Testis (tissue), 3 donors: ENCODE data around the gene GRIK4. TPM values are rescaled to one million over a fixed set of nuclear protein-coding genes. Genes with fewer than 3 reads are reported as not detected.

Experiments
- DNase-seq: peaks from one replicate; pipeline ENCODE4 v3.0.0-alpha.2; 2019
- H3K27ac ChIP-seq, 2 donors: fragments of 200-600 bp; sonication (generic); one replicate each; pipeline ENCODE4 v1.5.1; 2019
- H3K27me3 ChIP-seq: fragments of 200-600 bp; sonication (generic); one replicate; pipeline ENCODE4 v1.5.1; 2019
- H3K36me3 ChIP-seq: fragments of 200-600 bp; sonication (generic); one replicate; pipeline ENCODE4 v1.5.1; 2017; ENCODE audit warnings: low read depth; ENCODE audit errors: missing control alignments
- H3K4me1 ChIP-seq: fragments of 200-600 bp; sonication (generic); one replicate; pipeline ENCODE4 v1.5.1; 2019
- H3K4me3 ChIP-seq, 2 donors: fragments of 200-600 bp; sonication (generic); one replicate each; pipeline ENCODE4 v1.5.1; 2017 to 2019
- H3K9me3 ChIP-seq: fragments of 200-600 bp; sonication (generic); one replicate; pipeline ENCODE4 v1.5.1; 2017
- CTCF ChIP-seq, 3 experiments: fragments of 450-650 bp in 2 of 3; fragments of 200-600 bp in 1 of 3; sonication (generic) in 1 of 3; IDR thresholded peaks; one replicate each; pipeline ENCODE4 v1.5.1; 2016 to 2019; ENCODE audit warnings: antibody characterized with exemption in 3 of 3, mild to moderate bottlenecking in 2 of 3, moderate library complexity in 1 of 3
- POLR2A ChIP-seq: fragments of 450-650 bp; IDR thresholded peaks from one replicate; pipeline ENCODE4 v1.6.1; 2017; ENCODE audit warnings: antibody characterized with exemption, mild to moderate bottlenecking, moderate library complexity
- WGBS, 2 donors: methylation state at CpG; one replicate each; pipeline ENCODE4 v1.1.5; 2018; 5-methylcytosine and 5-hydroxymethylcytosine counted together
- intact Hi-C: fragments of 100-400 bp; cut with DNase I; formaldehyde crosslinking; loops from one replicate; pipeline ENCODE4 v1.15.1; 2023; ENCODE audit warnings: low total_unique reads
- polyA plus RNA-seq: library from polyadenylated mRNA; stranded (reverse); fragments of 350-450 nt; fragmentation: Illumina TruSeq; extraction: RNeasy Lipid Tissue Mini Kit (QIAGEN cat#74804); gene quantifications from one replicate; pipeline ENCODE4 v1.2.3, GENCODE V29; 2014; ENCODE audit warnings: low read depth, low replicate concordance; ENCODE audit not compliant: insufficient read depth
- total RNA-seq, 2 donors: library from RNA; depleted of rRNA; stranded (reverse); fragments of >200 nt; gene quantifications; one replicate each; pipeline ENCODE4 v1.2.3, GENCODE V29; 2016

GRIK4 gene
- total and polyA plus RNA-seq, 3 donors from 2014 or later, result 2.6 to 3.0 (median 2.6) TPM

GRCh38 chr11:120985718-120986569, 474.4 kb downstream of the GRIK4 start:
- peak in 1 of 3 experiments; percentile 4 for TF ChIP-seq CTCF (IDR thresholded peaks at IDR 0.05)
- TF ChIP-seq POLR2A, result no peak
- peak overlapping the region; percentile 49 to 61 for H3K4me3 ChIP-seq
- H3K9me3 ChIP-seq, result no peaks in the 10 kb centered on the region
- intact Hi-C loops, result no loop called here
- H3K4me1 ChIP-seq, result no peaks in the 10 kb centered on the region
- WGBS, 2 donors, result 5 to 8% methylated on average over 11 to 34 of the region's 72 CpGs
- H3K27me3 ChIP-seq, result no peaks in the 10 kb centered on the region
- H3K36me3 ChIP-seq, result no peaks in the 10 kb centered on the region
- no peak overlapping the region for H3K27ac ChIP-seq
- peak; percentile 58 for DNase-seq

GRCh38 chr11:120988603-120989002, 477.1 kb downstream of the GRIK4 start:
- intact Hi-C loops, result no loop called here
- Histone ChIP-seq H3K27ac (no peak overlapping the region), H3K4me3 (no peak overlapping the region), H3K27me3 (no peaks in the 10 kb centered on the region), H3K4me1 (no peaks in the 10 kb centered on the region), H3K9me3 (no peaks in the 10 kb centered on the region), H3K36me3 (no peaks in the 10 kb centered on the region)
- no peak for DNase-seq
- WGBS, 2 donors, result 91 to 100% methylated on average over 1 of the region's 1 CpG
- no peak for TF ChIP-seq CTCF (IDR thresholded peaks at IDR 0.05)
- TF ChIP-seq POLR2A, result no peak

- no peaks in the 10 kb centered on the region for H3K9me3 ChIP-seq
- no peak for TF ChIP-seq CTCF (IDR thresholded peaks at IDR 0.05)
- TF ChIP-seq POLR2A, result no peak
- 88 to 89% methylated on average over 10 of the region's 10 CpGs for WGBS, 2 donors
- DNase-seq, result no peak
- H3K36me3 ChIP-seq, result no peaks in the 10 kb centered on the region
- no peak overlapping the region for H3K4me3 ChIP-seq
- intact Hi-C loops, result no loop called here
- H3K27ac ChIP-seq, result no peak overlapping the region
- no peaks in the 10 kb centered on the region for H3K4me1 ChIP-seq
- H3K27me3 ChIP-seq, result no peaks in the 10 kb centered on the region
Observed at GRCh38 chr11:120991830-120992686, 480.5 kb downstream of the GRIK4 start.

- H3K27ac ChIP-seq, result no peak overlapping the region
- TF ChIP-seq POLR2A, result no peak
- TF ChIP-seq CTCF (IDR thresholded peaks at IDR 0.05), result no peak
- WGBS, 2 donors, result 68 to 71% methylated on average over 1 of the region's 1 CpG
- H3K9me3 ChIP-seq, result no peaks in the 10 kb centered on the region
- no peaks in the 10 kb centered on the region for H3K36me3 ChIP-seq
- H3K27me3 ChIP-seq, result no peaks in the 10 kb centered on the region
- intact Hi-C loops, result no loop called here
- H3K4me1 ChIP-seq, result no peaks in the 10 kb centered on the region
- no peak overlapping the region for H3K4me3 ChIP-seq
- no peak for DNase-seq
Observed at GRCh38 chr11:120994091-120994859, 482.7 kb downstream of the GRIK4 start.
